ENCODE data around the gene UBE2R2.
"Not testable (repeated sequence)": the region's sequence is repeated elsewhere in the genome, so short reads cannot be mapped to it uniquely, and the experiment has no call there.

The UBE2R2 gene

DNA sequence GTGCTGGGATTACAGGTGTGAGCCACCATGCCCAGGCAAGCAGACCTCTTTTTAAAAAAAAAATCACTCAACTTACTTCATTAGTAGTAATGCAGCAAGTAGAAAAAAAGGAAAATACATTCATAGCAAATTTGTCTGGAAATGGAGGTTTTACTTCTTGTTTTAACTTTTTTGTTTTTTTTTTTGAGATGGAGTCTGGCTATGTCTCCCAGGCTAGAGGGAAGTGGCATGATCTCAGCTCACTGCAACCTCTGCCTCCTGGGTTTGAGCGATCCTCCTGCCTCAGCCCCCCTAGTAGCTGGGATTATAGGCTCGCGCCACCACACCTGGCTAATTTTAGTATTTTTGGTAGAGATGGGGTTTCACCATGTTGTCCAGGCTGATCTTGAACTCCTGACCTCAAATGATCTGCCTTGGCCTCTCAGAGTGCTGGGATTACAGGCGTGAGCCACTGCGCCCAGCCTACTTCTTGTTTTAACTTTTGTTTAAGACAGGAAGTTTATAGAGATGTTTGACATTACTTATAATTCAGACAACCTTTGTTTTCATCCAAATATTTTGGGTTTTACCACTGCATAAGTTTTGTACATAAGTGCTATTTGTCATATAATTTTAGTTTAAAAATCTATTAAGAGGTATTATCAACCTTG, 26.5 kb downstream of the UBE2R2 start:
- DNase-seq = no peak

- no peak for DNase-seq
These were observed 29.3 kb downstream of the UBE2R2 start for GRCh38 chr9:33846231-33846630.

GRCh38 chr9:33847894-33848205, 30.9 kb downstream of the UBE2R2 start:
- not testable (repeated sequence) for DNase-seq

- DNase-seq = no peak
These were observed 33.3 kb downstream of the UBE2R2 start for GRCh38 chr9:33850267-33850629.

GRCh38 chr9:33850677-33851076, 33.7 kb downstream of the UBE2R2 start:
- DNase-seq = no peak

DNA sequence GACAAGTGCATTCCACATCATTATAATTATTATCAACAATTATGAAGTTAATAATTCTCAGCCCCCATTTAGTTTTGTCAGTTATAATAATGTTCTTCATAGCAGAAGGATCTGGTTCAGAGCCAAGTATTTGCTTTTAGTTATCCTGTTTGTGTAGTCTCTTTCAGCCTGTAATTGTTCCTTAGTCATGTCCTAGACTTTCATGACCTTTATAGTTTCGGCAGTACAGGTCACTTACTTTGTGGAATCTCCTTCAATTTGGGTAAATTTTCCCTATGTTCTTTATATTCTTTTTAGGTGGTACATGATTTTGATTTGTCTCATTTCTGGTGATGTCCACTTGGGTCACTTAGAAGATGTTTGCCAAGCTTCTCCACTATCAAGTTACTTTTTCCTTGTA, 34.3 kb downstream of the UBE2R2 start:
- no peak for DNase-seq

GRCh38 chr9:33852216-33852826, 35.4 kb downstream of the UBE2R2 start:
- DNase-seq = no peak

DNA sequence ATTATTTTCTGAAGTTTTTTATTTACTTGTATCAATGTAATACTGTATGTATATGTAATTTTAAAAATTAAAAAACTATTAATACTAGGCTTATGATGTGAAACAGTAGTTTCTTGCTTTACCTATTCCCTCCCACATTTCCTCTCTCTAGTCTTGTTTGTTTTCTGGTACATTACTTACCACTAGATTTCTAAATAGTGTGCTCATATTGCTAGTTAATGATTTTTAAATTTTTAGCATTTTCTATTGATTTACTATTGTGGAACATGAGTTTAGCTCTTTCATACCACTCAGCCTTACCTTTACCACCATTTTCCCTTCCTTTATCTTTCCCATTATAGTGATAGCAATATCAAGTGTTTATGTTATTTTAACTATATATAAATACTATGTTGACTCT, 39.3 kb downstream of the UBE2R2 start:
- DNase-seq = no peak

DNA sequence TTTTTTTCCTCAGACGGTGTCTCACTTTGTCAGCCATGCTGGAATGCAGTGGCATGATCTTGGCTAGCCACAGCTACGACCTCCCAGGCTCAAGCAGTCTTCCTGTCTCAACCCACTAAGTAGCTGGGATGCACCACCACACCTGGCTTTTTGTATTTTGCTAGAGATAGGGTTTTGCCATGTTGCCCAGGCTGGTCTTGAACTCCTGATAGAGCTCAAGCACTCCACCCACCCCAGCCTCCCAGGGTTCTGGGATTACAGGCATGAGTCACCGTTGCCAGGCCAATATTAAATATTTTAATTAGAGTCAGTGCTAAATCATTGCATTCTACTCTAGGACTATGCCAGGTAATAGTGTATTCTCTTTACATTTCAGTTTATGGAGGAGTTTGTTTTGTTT, 41.5 kb downstream of the UBE2R2 start:
- DNase-seq = no peak

DNA sequence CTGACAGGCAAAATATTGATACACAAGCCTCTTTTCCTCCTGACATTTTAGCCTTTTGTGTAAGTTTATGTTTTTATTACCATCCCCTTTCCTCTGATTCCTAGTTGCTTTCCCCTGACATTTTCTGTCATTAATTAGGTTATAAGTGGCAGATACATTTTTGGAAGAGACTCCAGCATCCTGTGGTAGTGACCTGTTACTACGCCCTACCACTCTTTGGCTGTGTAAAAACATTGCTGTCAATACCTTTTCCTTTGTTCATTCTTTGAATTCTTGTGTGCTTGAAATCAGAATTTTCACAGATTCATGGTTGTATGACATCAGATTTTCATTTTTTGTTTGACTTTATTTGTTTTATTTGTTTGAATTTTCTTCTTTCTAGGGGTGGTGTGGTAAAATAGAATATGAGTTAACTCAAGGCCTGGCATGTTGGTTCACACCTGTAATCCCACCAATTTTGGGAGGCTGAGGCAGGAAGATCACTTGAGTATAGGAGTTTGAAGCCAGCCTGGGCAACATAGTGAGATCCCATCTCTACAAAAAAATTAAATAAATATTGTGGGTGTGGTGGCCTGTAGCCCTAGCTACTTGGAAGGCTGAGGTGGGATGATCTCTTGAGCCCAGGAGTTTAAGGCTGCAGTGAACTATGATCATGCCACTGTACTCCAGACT, 43.4 kb downstream of the UBE2R2 start:
- DNase-seq = no peak

DNA sequence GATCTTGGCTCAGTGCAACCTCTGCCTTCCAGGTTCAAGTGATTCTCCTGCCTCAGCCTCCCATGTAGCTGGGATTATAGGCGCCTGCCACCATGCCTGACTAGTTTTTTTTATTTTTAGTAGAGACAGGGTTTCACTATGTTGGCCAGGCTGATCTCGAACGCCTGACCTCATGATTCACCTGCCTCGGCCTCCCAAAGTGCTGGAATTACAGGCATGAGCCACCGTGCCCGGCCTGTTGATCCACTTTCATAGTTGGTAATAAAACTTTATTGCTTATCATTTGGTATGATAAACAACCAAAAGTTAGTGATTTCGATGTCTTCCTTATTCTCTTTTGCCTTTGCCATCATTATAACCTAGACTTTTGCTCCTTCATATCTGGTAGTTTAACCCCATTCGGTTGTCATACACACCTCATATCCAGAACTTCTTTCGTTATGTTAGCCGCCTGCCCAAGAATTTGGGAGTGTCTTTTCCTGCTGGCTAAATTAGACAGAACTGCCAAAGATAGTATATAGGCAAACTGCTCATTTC, 45.0 kb downstream of the UBE2R2 start:
- no peak for DNase-seq

DNA sequence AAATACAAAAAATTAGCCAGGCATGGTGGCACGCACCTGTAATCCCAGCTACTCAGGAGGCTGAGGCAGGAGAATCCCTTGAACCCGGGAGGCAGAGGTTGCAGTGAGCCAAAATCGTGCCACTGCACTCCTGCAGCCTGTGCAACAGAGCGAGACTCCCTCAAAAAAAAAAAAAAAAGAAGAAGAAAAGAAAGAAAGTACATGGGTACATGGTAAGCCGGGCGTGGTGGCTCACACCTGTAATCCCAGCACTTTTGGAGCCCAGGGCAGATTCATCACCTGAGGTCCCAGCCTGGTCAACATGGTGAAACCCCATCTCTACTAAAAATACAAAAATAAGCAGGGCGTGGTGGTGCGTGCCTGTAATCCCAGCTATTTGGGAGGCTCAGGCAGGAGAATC, 46.1 kb downstream of the UBE2R2 start:
- DNase-seq = not testable (repeated sequence)

DNA sequence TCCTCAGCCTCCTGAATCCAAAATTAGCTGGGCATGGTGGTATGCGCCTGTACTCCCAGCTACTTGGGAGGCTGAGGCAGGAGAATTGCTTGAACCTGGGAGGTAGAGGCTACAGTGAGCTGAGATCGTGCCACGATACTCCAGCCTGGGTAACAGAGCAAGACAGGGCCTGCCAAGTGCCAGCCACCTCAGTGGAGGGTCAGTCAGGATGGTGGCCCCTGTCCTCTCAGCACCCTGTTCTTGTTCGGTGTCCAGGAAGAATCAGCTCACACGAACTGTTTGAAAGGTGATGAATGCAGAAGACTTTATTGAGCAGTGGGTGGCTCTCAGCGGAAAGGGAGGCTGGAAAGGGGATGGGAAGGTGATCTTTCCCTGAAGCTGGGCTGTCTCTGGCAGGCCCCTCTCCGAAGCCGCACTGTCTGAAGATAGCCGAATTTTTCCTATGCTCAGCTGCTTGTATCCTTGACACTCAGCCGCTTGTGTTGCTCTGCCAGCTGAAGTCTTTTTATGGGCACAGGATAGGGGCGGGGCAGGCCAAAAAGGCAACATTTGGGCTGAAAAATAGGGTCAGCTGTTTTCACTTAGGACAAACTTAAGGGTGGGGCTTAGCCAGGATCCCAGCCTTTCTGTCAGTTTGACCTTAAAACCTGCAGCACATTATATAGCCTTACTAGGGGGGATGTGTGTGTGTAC, 50.9 kb downstream of the UBE2R2 start:
- DNase-seq = no peak

GRCh38 chr9:33868440-33868973, 51.5 kb downstream of the UBE2R2 start:
- no peak for DNase-seq

DNA sequence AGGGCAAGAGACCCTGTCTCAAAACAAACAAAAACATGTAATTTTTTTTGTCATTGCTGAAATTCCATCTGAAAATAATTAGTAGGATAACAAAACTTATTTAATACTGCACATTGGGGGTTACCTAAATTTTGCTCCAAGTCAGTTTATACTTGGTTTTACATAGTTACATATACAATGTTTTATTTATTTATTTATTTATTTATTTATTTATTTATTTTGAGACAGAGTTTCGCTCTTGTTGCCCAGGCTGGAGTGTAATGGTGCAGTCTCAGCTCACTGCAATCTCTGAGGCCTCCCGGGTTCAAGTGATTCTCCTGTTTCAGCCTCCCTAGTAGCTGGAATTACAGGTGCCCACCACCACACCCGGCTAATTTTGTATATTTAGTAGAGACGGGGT, 52.3 kb downstream of the UBE2R2 start:
- not testable (repeated sequence) for DNase-seq

DNA sequence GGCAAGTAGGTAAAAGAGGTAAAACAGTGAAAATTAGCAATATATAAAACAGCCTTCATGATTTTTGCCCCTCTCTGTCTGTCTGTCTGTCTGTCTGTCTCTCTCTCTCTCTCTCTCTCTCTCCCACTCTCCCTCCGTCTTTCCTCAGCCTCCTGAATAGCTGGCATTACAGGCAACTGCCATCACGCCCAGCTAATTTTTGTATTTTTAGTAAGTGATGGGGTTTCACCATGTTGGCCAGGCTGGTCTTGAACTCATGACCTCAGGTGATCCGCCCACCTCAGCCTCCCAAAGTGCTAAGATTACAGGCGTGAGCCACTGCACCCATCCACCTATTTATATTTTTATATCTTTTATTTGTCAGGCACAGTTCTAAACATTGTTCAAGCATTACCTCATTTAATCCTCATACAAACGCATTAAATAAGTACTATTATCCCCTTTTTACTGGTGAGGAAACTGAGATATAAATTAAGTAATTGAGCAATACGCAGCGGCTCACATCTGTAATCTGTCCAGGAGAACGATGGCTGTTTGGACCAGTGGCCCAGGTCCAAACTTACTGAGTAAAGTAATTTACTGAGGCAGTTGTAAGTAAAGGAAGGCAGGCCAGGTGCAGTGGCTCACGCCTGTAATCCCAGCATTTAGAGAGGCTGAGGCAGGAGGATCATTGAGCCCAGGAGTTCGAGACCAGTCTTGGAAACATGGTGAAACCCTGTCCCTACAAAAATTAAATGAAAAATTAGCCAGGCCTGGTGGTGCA, 60.9 kb downstream of the UBE2R2 start:
- no peak for DNase-seq

DNA sequence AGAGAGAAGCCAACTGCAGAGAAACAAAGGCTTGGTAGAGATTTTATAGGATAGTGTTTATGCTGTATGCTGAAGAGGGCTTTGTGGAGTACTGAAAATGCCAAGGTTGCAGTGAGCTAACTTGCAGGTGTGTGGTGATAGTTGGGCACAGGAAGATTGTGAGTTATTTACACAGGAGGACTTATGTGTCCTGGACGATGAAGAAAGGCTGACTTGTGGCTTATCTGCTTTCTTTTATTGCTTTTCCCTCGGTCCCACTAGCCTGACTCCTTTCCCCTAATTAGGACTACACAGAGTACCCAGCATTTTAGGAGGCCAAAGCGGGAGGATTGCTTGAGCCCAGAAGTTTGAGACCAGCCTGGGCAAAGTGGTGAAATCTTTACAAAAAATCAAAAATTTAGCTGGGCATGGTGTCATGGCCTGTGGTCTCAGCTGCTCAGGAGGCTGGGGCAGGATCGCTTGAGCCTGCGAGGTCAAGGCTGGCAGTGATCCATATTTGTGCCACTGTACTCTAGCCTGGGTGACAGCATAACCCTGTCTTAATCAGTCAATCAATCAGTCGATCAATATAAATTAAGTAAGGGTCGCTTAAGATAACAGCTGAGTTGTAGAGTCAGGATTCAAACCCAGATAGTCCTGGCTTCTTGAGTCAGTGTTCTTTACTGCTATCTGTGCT, 61.9 kb downstream of the UBE2R2 start:
- DNase-seq = no peak

- no peak for DNase-seq
These were observed 63.5 kb downstream of the UBE2R2 start for GRCh38 chr9:33880211-33881089.

DNA sequence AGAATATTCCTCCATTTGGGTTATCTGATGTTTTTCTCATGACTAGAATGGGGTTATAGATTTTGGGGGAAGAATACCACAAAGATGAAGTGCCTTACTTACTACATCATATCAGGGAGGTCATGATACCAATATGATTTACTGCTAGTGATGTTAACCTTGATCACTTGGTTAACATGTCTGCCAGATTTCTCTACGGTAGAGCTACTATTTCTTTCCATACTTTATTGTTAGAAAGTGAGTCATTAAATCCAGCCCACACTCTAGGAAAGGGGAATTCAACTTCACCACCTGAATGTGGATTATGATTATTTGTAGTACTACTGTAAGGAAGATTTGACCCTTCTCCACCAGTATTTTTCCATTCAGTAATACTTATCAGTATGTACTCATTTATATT, 64.7 kb downstream of the UBE2R2 start:
- DNase-seq = no peak

- DNase-seq = no peak
These were observed 68.1 kb downstream of the UBE2R2 start for GRCh38 chr9:33884856-33885701.
